Measurements from ENCODE around the gene EEFSEC. TPM values are rescaled to one million over a fixed set of nuclear protein-coding genes. Genes with fewer than 3 reads are reported as not detected.
A peak's percentile ranks its signal among the peaks of the same experiment; 100 is the strongest.
"Not testable (repeated sequence)": the region's sequence is repeated elsewhere in the genome, so short reads cannot be mapped to it uniquely, and the experiment has no call there.

Gene EEFSEC
- total RNA-seq, 1 donor from 2014 or later: 2.2 TPM

GRCh38 chr3:128154354-128154753 is 1.1 kb downstream of the EEFSEC start:
- not testable (repeated sequence) for DNase-seq

- no peak for DNase-seq
Measured at GRCh38 chr3:128155616-128156360, 2.5 kb downstream of the EEFSEC start.

GRCh38 chr3:128160661-128161060 is 7.4 kb downstream of the EEFSEC start:
- DNase-seq: no peak

GRCh38 chr3:128163432-128163831 is 10.2 kb downstream of the EEFSEC start:
- DNase-seq: no peak

DNA sequence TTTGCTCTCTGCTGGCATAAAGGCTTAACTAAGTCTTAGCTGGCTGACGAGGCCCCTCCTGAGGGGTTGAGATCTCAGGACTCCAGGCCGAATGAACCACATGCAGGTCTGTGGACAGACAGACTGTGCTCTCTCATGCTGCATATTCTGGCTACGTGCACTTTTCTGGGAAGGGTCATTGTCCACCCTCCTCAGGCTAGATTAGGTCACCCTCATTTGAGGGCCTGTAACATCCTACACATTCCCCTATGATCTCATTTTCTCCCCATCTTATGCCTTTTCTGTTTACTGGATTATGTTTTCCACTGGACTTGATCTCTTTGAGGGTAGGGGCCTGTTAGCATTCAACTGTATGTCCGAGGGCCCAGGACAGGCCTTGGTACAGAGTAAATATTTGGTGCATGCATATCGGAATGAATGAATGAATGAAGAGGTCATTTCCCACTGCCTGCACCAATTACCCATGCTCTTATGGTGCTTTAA is 13.7 kb downstream of the EEFSEC start:
- no peak for DNase-seq

GRCh38 chr3:128167646-128167972 is 14.3 kb downstream of the EEFSEC start:
- DNase-seq: no peak

- no peak for DNase-seq
Measured at GRCh38 chr3:128167973-128168674, 14.8 kb downstream of the EEFSEC start.

DNA sequence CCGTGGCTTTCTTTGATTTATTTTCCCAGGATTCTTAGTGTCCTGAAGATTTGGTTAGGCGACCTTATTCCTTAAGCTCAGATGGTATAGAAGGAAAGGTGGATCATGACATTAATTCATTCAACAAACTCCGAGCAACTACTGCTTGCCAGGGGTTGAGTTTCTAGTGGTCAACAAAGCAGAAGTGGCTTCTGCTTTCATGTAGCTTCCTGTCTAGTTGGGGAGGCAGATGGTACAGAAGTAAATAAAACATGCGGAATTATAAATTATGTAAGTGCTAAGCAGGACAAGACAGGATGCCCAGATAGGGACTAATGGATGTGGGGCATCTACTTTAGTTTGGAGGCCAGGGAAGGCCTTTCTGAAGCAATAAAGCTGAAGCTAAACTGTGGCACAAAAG is 15.6 kb downstream of the EEFSEC start:
- DNase-seq: no peak

DNA sequence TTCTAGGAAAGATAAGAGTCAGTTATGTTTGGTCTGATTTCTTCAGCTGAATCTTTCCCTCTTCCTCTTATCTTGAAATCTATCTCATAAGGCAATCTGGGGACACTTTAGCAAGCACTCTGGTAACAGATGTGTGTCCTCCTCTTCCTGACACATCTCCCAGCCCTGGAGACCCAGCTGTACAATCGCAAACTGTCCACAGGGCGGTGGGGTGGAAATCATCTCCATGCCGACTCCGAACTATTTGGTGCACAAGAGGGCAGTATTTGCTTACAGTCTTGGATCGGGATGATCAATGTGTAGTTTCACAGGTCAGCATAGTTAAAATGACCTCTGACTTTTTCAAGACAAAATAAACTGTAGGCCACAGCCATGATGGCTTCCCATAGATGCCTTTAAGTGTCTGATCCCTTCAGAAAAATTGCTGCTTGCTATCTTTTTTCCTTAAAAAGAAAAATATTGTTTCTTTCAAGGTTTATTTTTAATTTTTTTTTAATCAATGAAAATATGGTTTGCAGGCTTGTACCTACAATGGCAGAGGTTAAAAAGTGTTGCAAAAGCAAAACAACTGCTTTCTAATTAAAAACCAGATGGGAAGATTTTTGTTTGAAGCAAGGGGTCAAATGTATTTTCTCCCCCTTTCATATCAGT is 17.7 kb downstream of the EEFSEC start:
- peak; percentile 89 for DNase-seq

GRCh38 chr3:128173200-128173599 is 19.9 kb downstream of the EEFSEC start:
- no peak for DNase-seq

- no peak for DNase-seq
Measured at GRCh38 chr3:128173849-128174248, 20.6 kb downstream of the EEFSEC start.

DNA sequence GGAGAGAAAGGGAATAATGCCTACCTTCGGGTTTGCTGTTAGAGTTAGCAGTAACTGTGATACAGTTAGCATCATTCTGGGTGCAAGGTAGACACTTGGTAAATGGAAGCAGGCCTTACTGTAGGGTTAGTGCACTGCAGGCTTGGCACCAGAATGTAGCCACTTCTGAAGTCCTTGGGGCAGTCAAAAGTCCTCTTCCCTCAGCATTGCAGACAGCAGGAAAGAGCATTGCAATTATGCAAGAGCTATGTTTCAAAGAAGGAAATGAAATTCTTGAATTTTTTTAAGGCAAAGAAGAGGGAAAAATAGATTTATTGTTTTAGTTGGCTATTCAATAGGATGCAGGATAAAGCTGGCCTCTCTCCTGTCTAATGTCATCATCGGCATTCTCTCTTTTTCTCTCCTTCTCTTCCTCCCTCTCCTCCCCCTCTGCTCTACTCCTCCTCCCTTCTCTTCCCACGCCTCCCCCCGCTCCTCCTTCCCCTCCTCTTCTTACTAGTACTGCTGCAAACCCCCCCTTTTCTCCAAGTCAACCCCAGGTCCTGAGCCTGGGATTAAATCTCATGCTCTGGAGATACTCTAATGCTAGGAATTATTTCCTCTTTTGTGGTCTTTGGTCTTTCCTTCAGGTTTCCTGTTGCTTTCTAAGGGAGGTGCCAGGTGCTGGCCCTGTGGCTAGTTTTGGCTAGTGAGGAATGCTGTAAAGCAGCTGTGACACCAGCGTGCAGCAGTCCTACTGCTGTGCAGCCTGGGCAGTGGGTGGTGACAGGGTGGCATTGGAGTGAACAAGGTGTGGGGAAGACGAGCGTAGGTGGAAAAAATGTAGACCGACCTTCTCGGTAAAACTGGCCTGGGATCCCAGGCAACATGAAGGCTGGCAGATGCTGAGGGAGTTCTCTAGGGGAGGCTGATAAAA is 21.7 kb downstream of the EEFSEC start:
- DNase-seq: no peak

GRCh38 chr3:128175768-128176167 is 22.5 kb downstream of the EEFSEC start:
- no peak for DNase-seq

DNA sequence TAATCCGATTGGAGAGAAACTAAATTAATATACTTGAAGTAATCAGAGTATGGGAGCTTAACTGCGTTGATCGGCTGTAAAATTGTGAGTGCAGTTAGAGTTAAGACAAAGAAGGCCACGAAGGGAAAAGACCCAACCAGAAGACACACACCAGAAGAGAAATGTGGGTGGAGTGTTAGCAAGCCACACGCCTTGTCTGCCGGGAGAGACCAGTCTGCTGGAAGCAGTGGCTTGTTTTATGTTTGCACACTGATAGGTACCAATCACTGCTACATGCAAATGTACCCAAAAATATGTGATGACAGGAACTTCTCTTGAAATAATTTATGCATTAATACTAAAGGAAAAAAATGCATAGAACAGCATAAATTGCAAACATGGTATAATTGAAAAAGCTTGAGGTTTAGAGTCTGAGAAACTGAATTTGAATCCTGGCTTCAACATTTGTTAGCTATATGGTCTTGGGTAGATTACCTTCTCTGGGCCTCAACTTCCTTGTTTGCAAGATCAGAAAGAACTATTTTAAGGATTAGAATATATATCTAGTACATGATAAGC is 23.1 kb downstream of the EEFSEC start:
- DNase-seq: no peak

- DNase-seq: no peak
Measured at GRCh38 chr3:128177865-128178264, 24.6 kb downstream of the EEFSEC start.

DNA sequence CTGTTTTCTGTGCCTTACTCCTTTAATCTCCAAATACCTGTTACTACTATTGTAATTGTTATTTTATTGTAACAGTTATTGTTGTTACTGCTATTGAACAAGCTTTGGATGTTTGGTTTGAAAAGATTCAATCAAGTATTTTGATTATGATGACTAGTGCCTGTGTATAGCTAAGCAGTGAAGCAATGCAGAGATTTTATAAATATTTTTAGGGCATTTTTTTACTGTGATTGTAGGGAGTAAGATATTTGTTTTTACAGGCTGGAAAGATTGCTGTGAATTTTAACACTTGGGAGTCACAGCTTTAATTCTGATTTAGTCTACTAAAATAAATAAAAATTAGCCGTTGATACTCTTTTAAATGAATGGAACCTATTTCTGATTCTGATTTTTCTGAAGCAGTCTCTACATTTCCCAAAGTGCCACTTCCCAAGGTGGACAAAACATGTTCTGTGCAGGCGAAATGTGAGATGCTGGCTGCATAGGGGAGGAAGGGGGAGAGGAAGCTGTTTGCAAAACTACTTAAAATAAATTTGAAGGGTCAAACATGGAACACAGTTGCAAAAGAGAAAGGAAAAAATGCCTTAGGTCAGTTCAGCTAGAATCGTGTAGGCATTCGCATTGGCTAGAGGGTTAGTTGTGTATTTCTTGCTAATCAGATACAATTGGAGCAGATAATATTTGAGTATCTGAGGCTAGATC is 25.7 kb downstream of the EEFSEC start:
- DNase-seq: no peak

DNA sequence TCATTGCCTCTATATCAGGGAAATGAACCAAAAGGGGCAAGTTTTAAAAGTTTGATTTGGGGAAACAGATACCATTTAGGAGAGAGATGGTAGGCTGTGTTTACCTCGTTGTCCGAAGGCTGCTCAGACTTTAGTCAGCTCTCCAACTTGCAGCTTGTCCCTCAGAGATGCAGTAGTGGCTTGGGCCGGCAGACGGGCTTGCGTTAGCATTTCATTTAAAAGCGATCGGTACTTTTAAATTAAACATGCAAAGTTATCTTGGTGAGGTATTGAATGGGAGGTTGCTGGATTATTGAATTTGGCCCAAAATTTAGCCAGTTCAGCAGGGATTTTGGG is 26.2 kb downstream of the EEFSEC start:
- no peak for DNase-seq

GRCh38 chr3:128180436-128180835 is 27.2 kb downstream of the EEFSEC start:
- no peak for DNase-seq

DNA sequence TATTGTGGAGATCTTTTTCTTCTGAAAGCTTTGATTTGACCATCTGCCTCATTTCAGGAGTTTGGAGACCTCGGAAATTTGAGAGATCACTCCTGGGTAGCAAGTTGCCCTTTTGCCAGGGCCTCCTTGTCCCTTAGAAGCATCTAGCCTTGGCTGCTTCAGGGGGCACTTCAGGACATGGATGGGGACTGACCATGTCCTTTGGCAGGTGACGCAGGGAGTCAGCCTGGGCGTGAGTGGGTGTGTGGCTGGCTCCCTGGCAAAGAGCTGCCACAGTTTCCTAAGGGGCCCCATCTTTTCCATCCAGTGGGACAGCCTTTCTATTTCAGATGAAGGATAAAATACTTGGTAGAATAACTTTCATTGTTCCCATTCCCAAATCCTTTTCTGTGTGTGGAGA is 27.6 kb downstream of the EEFSEC start:
- no peak for DNase-seq

GRCh38 chr3:128182656-128183055 is 29.4 kb downstream of the EEFSEC start:
- DNase-seq: no peak

DNA sequence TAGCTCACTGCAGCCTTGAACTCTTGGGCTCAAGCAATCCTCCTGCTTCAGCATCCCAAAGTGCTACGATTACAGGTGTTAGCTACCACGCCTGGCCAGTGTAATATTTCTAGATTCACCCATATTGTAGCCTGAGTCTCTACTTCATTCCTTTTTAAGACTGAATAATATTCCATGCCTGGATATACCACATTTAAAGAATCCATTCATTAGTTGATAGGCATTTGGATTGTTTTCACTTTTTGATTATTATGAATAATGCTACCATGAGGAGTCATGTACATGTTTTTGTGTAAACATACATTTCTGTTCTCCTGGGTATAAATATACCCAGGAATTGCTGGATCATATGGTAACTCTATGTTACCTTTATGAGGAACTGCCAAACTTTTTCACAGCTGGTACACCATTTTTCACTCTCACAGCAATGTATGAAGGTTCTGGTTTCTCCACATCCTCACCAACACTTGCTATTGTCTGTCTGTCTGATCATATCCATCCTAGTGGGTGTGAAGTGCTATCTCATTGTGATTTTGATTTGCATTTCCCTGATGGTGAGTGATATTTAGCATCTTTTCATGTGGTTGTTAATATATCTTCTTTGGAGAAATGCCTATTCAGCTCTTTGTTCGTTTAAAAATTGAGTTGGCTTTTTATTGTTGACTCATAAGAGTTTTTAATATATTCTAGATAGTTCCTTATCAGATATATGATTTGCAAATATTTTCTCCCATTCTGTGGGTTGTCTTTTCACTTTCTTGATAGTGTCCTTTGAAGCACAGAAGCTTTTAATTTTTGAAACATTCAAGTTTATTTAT is 32.6 kb downstream of the EEFSEC start:
- no peak for DNase-seq
